ENCODE data around the gene WNT2B. TPM values are rescaled to one million over a fixed set of nuclear protein-coding genes. Genes with fewer than 3 reads are reported as not detected.

The WNT2B gene
- total RNA-seq, 1 experiment from 2014 or later: 0.68 TPM

DNA sequence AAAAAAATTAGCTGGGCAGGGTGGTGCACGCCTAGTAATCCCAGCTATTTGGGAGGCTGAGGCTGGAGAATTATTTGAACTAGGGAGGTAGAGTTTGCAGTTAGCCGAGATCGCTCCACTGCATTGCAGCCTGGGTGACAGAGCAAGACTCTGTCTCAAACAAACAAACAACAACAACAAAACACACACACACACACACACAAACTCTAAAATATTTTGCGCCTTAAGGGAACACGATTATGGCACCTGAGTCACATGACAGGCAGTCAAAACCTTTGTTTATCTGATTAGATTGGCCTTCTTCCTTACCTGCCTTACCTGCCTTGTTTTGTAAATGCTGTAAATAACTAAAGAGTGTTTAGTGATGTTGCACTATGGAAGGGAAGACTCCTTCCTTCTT, 20.6 kb upstream of the WNT2B start:
- H3K9me3 ChIP-seq (ENCODE audit: control insufficient read depth, low read depth, low read length): no peaks in the 10 kb centered on the region
- no peak overlapping the region for H2BK20ac ChIP-seq (ENCODE audit: low read depth, low read length, poor library complexity, severe bottlenecking)
- H4K8ac ChIP-seq (replicated peaks; ENCODE audit: insufficient read length, low read depth, low read length): no peak overlapping the region
- H2AK5ac ChIP-seq (ENCODE audit: insufficient read length, low read length): no peak overlapping the region
- peaks cover 0 to 3% of the 10 kb centered on the region in 2 experiments; a peak in 1 of 4 replicates for H3K4me1 Mint-ChIP-seq
- DNase-seq: no peak
- H3K79me1 ChIP-seq (ENCODE audit: insufficient read depth, low read depth, low read length, poor library complexity, severe bottlenecking): no peaks in the 10 kb centered on the region
- TF ChIP-seq, protein P1, sequence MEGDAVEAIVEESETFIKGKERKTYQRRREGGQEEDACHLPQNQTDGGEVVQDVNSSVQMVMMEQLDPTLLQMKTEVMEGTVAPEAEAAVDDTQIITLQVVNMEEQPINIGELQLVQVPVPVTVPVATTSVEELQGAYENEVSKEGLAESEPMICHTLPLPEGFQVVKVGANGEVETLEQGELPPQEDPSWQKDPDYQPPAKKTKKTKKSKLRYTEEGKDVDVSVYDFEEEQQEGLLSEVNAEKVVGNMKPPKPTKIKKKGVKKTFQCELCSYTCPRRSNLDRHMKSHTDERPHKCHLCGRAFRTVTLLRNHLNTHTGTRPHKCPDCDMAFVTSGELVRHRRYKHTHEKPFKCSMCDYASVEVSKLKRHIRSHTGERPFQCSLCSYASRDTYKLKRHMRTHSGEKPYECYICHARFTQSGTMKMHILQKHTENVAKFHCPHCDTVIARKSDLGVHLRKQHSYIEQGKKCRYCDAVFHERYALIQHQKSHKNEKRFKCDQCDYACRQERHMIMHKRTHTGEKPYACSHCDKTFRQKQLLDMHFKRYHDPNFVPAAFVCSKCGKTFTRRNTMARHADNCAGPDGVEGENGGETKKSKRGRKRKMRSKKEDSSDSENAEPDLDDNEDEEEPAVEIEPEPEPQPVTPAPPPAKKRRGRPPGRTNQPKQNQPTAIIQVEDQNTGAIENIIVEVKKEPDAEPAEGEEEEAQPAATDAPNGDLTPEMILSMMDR (conservative IDR thresholded peaks at IDR 0.05): no peak
- H3K23me2 ChIP-seq (ENCODE audit: insufficient read length, low read depth, low read length, poor library complexity, severe bottlenecking): no peaks in the 10 kb centered on the region
- no peak overlapping the region for H2AFZ ChIP-seq (ENCODE audit: low read length)
- no peaks in the 10 kb centered on the region for H3K79me2 ChIP-seq (ENCODE audit: insufficient read depth, low read length)
- no CpG with 5 or more reads among the region's 5 CpGs for WGBS (ENCODE audit: extremely low coverage, insufficient read length, low lambda C conversion rate)
- no peaks in the 10 kb centered on the region for H3K27me3 ChIP-seq (ENCODE audit: insufficient read depth, low read length)
- no peak overlapping the region for H3T11ph ChIP-seq (ENCODE audit: low read length)
- no peaks in the 10 kb centered on the region for H3K36me3 Mint-ChIP-seq (ENCODE audit: insufficient read depth in 1 of 3, low read depth in 3 of 3)
- no peak overlapping the region for H3K27ac ChIP-seq (ENCODE audit: insufficient read length, low read depth, low read length)
- no peaks in the 10 kb centered on the region for H3K4me1 ChIP-seq (ENCODE audit: insufficient read depth, low read length)
- no peak overlapping the region for H2BK15ac ChIP-seq (ENCODE audit: low read depth, low read length)
- no peak overlapping the region for H3K4ac ChIP-seq (ENCODE audit: low read depth, low read length)
- H3K4me2 ChIP-seq (ENCODE audit: insufficient read depth, insufficient read length, low read length): no peak overlapping the region
- H4K20me1 ChIP-seq (ENCODE audit: control insufficient read depth, insufficient read depth, insufficient read length): no peaks in the 10 kb centered on the region
- H2BK120ac ChIP-seq (ENCODE audit: low read depth, low read length, poor library complexity, severe bottlenecking): no peak overlapping the region
- no peak overlapping the region for H3K23ac ChIP-seq (ENCODE audit: insufficient read length, low read depth, low read length)
- H3K56ac ChIP-seq (ENCODE audit: insufficient read length, low read depth, low read length): no peak overlapping the region
- no peak overlapping the region for H2BK5ac ChIP-seq (ENCODE audit: insufficient read length, low read length)
- H3K27ac Mint-ChIP-seq: no peak overlapping the region
- no peak overlapping the region for H3K4me3 Mint-ChIP-seq
- no peak overlapping the region for H3K18ac ChIP-seq (ENCODE audit: insufficient read length, low read depth, low read length)
- H3K27me3 Mint-ChIP-seq (ENCODE audit: low read depth): peaks cover 10% of the 10 kb centered on the region; the same call in 1 of the 2 replicates
- no peak overlapping the region for H3K9ac ChIP-seq (ENCODE audit: extremely low read depth, insufficient read length, low read length)
- no peak overlapping the region for H3K14ac ChIP-seq (ENCODE audit: insufficient read depth, low read length)
- no peak overlapping the region for H2BK12ac ChIP-seq (ENCODE audit: insufficient read length, low read depth, low read length)
- H3K9me3 Mint-ChIP-seq: no peaks in the 10 kb centered on the region
- H4K91ac ChIP-seq (ENCODE audit: insufficient read length, low read depth, low read length): no peak overlapping the region
- no peak overlapping the region for H4K5ac ChIP-seq (ENCODE audit: insufficient read length, low read depth, low read length)
